Measurements from ENCODE around the gene OR6C6. TPM values are rescaled to one million over a fixed set of nuclear protein-coding genes. Genes with fewer than 3 reads are reported as not detected.
"Not testable (repeated sequence)": the region's sequence is repeated elsewhere in the genome, so short reads cannot be mapped to it uniquely, and the experiment has no call there.

Gene OR6C6
- total RNA-seq, result not detected in 2 replicates
- long read RNA-seq, result 0 reads

- H3K4me3 Mint-ChIP-seq, result no peak within 1 kb of the TSS
- no peak within 1 kb of the TSS for H3K27ac Mint-ChIP-seq (ENCODE audit: unreplicated experiment)
- no peaks in the 10 kb centered on the region for H3K27me3 Mint-ChIP-seq (ENCODE audit: low read depth)
- H3K4me1 Mint-ChIP-seq, result no peaks in the 10 kb centered on the region
- no peak for DNase-seq (ENCODE audit: low read depth, low spot score)
- no peaks in the 10 kb centered on the region for H3K9me3 Mint-ChIP-seq
- TF ChIP-seq CTCF (conservative IDR thresholded peaks at IDR 0.05), result no peak
- no peaks in the 10 kb centered on the region for H3K36me3 Mint-ChIP-seq (ENCODE audit: low read depth)
Measured at GRCh38 chr12:55296469-55296868, at the start of gene OR6C6. TSS of gene OR6C6 (minus strand) at chr12:55296569. CDS start at chr12:55295232, 1,337 bp downstream.

GRCh38 chr12:55336002-55336401 lies 39.6 kb upstream of the OR6C6 start:
- Mint-ChIP-seq H3K36me3 (ENCODE audit: low read depth) (no peaks in the 10 kb centered on the region), H3K27me3 (ENCODE audit: low read depth) (no peaks in the 10 kb centered on the region), H3K4me3 (no peak overlapping the region), H3K4me1 (peaks cover 16% of the 10 kb centered on the region), H3K27ac (ENCODE audit: unreplicated experiment) (no peak overlapping the region), H3K9me3 (peaks cover 9% of the 10 kb centered on the region)
- no peak for TF ChIP-seq CTCF (conservative IDR thresholded peaks at IDR 0.05)
- DNase-seq (ENCODE audit: low read depth, low spot score), result no peak

GRCh38 chr12:55330446-55330845 lies 34.1 kb upstream of the OR6C6 start, which contains the start of gene OR6C3:
TSS of gene OR6C3 (plus strand) at chr12:55330746. CDS start at chr12:55331701, 955 bp downstream.
- Mint-ChIP-seq H3K4me1 (peaks cover 6% of the 10 kb centered on the region), H3K27me3 (ENCODE audit: low read depth) (no peaks in the 10 kb centered on the region), H3K36me3 (ENCODE audit: low read depth) (no peaks in the 10 kb centered on the region), H3K4me3 (no peak within 1 kb of the TSS), H3K9me3 (peaks cover 2% of the 10 kb centered on the region), H3K27ac (ENCODE audit: unreplicated experiment) (no peak within 1 kb of the TSS)
- DNase-seq (ENCODE audit: low read depth, low spot score), result no peak
- TF ChIP-seq CTCF (conservative IDR thresholded peaks at IDR 0.05), result no peak

- H3K27ac Mint-ChIP-seq (ENCODE audit: unreplicated experiment); DNase-seq (ENCODE audit: low read depth, low spot score); H3K4me3 Mint-ChIP-seq; H3K4me1 Mint-ChIP-seq; H3K27me3 Mint-ChIP-seq (ENCODE audit: low read depth); H3K9me3 Mint-ChIP-seq; H3K36me3 Mint-ChIP-seq (ENCODE audit: low read depth): not testable (repeated sequence)
Measured at GRCh38 chr12:55325801-55326200, 29.4 kb upstream of the OR6C6 start.

- Mint-ChIP-seq H3K27me3 (ENCODE audit: low read depth) (no peaks in the 10 kb centered on the region), H3K4me3 (no peak overlapping the region), H3K4me1 (no peaks in the 10 kb centered on the region), H3K36me3 (ENCODE audit: low read depth) (no peaks in the 10 kb centered on the region), H3K27ac (ENCODE audit: unreplicated experiment) (no peak overlapping the region), H3K9me3 (no peaks in the 10 kb centered on the region)
- DNase-seq (ENCODE audit: low read depth, low spot score), result no peak
- no peak for TF ChIP-seq CTCF (conservative IDR thresholded peaks at IDR 0.05)
Measured at GRCh38 chr12:55320201-55320600, 23.8 kb upstream of the OR6C6 start.

GRCh38 chr12:55314043-55314442 lies 17.7 kb upstream of the OR6C6 start, which contains the start of gene OR6C1:
TSS of gene OR6C1 (plus strand) at chr12:55314343. CDS start at chr12:55320600, 6,257 bp downstream.
- Mint-ChIP-seq H3K9me3 (peaks cover 2% of the 10 kb centered on the region), H3K4me3 (no peak within 1 kb of the TSS)

More at GRCh38 chr12:55314043-55314442, 17.7 kb upstream of the OR6C6 start, which contains the start of gene OR6C1:
- peaks cover 2% of the 10 kb centered on the region for H3K36me3 Mint-ChIP-seq (ENCODE audit: low read depth)
- no peak for TF ChIP-seq CTCF (conservative IDR thresholded peaks at IDR 0.05)
- DNase-seq (ENCODE audit: low read depth, low spot score), result no peak
- H3K27me3 Mint-ChIP-seq (ENCODE audit: low read depth), result no peaks in the 10 kb centered on the region
- H3K4me1 Mint-ChIP-seq, result no peaks in the 10 kb centered on the region
- no peak within 1 kb of the TSS for H3K27ac Mint-ChIP-seq (ENCODE audit: unreplicated experiment)
